CD4-positive, CD25-positive, alpha-beta regulatory T cell (primary cell): ENCODE measurements around the gene EFCAB8. TPM values are rescaled to one million over a fixed set of nuclear protein-coding genes. Genes with fewer than 3 reads are reported as not detected.

ENCODE experiments used
- ATAC-seq, 2 donors: fragments of 150-1000 bp; cut with Tn5 transposase; one replicate each; pipeline ENCODE4 v1.10.0; 2021; ENCODE audit warnings: low read depth in 2 of 2, moderate number of reproducible peaks in 2 of 2, moderate library complexity in 1 of 2
- DNase-seq, 3 donors: peaks; one replicate each; pipeline versions ENCODE4 v3.0.0 to v3.0.0-alpha.2; 2012 to 2022; ENCODE audit warnings: mixed read lengths in 1 of 3
- H3K27ac ChIP-seq: one replicate; pipeline ENCODE4 v1.7.0; 2013; ENCODE audit warnings: mild to moderate bottlenecking, low read length; ENCODE audit not compliant: insufficient read depth, poor library complexity, severe bottlenecking
- H3K27me3 ChIP-seq: one replicate; pipeline ENCODE4 v1.7.0; 2013; ENCODE audit warnings: low read length; ENCODE audit not compliant: control insufficient read depth, insufficient read depth
- H3K36me3 ChIP-seq: one replicate; pipeline ENCODE4 v1.7.0; 2013; ENCODE audit warnings: mild to moderate bottlenecking, low read length, moderate library complexity; ENCODE audit not compliant: control insufficient read depth, insufficient read depth
- H3K4me1 ChIP-seq: 2 replicates; pipeline ENCODE4 v1.7.0; 2013; ENCODE audit warnings: mild to moderate bottlenecking, low read length; ENCODE audit not compliant: insufficient read depth, control insufficient read depth, poor library complexity, severe bottlenecking
- H3K4me3 ChIP-seq: one replicate; pipeline ENCODE4 v1.7.0; 2013; ENCODE audit warnings: low read depth, mild to moderate bottlenecking, low read length, moderate library complexity
- H3K9me3 ChIP-seq, 2 experiments: 1 replicate in 1 of 2; 2 replicates in 1 of 2; pipeline ENCODE4 v1.7.0; 2013; ENCODE audit warnings: low read length in 2 of 2, mild to moderate bottlenecking in 1 of 2, moderate library complexity in 1 of 2; ENCODE audit not compliant: control insufficient read depth in 2 of 2
- H3K27ac Mint-ChIP-seq, 3 donors: one replicate each; pipeline ENCODE4 v1.8.0; 2020 to 2022; ENCODE audit warnings: mild to moderate bottlenecking in 3 of 3, mixed read lengths in 3 of 3, moderate library complexity in 2 of 3
- H3K27me3 Mint-ChIP-seq: one replicate; pipeline ENCODE4 v1.8.0; 2022; ENCODE audit warnings: mild to moderate bottlenecking, mixed read lengths
- H3K36me3 Mint-ChIP-seq: one replicate; pipeline ENCODE4 v1.8.0; 2020; ENCODE audit warnings: mixed read lengths
- H3K4me1 Mint-ChIP-seq, 4 donors: one replicate each; pipeline ENCODE4 v1.8.0; 2020 to 2022; ENCODE audit warnings: mixed read lengths in 4 of 4, mild to moderate bottlenecking in 1 of 4
- H3K4me3 Mint-ChIP-seq, 4 donors: one replicate each; pipeline ENCODE4 v1.8.0; 2020 to 2022; ENCODE audit warnings: mild to moderate bottlenecking in 4 of 4, mixed read lengths in 4 of 4, moderate library complexity in 3 of 4
- H3K9me3 Mint-ChIP-seq, 7 donors: one replicate each; pipeline ENCODE4 v1.8.0; 2020 to 2022; ENCODE audit warnings: mixed read lengths in 7 of 7, mild to moderate bottlenecking in 3 of 7, moderate library complexity in 2 of 7
- polyA plus RNA-seq, 4 donors: library from polyadenylated mRNA; unstranded; fragments of 300-500 nt; fragmentation: Illumina TruSeq; gene quantifications; one replicate each; pipeline ENCODE4 v1.2.3, GENCODE V29; 2021
- total RNA-seq: library from RNA; stranded (reverse); gene quantifications from one replicate; pipeline ENCODE4 v1.2.3, GENCODE V29; 2022

Gene EFCAB8
- total and polyA plus RNA-seq, 5 donors from 2014 or later: 1.2 TPM; not detected in 4

- Mint-ChIP-seq H3K27me3 (no peaks in the 10 kb centered on the region), H3K4me1 (peaks cover 0 to 28% (median 15%) of the 10 kb centered on the region in 4 donors), H3K9me3 (peaks cover 0 to 11% (median 0%) of the 10 kb centered on the region in 7 donors), H3K4me3 (no peak overlapping the region), H3K27ac (peak overlapping the region in 1 of 3 donors; percentile 47), H3K36me3 (peaks cover 5% of the 10 kb centered on the region)
- Histone ChIP-seq H3K4me1 (peaks cover 7% of the 10 kb centered on the region), H3K9me3 (peaks cover 0 to 7% of the 10 kb centered on the region in 2 experiments), H3K4me3 (no peak overlapping the region), H3K27ac (no peak overlapping the region), H3K36me3 (no peaks in the 10 kb centered on the region), H3K27me3 (no peaks in the 10 kb centered on the region)
- ATAC-seq (no peak), DNase-seq (no peak)
Measured at GRCh38 chr20:32980990-32981389, 122.3 kb downstream of the EFCAB8 start.

GRCh38 chr20:32982617-32983458 is 124.1 kb downstream of the EFCAB8 start:
- DNase-seq (no peak), ATAC-seq (no peak)
- Histone ChIP-seq H3K36me3 (no peaks in the 10 kb centered on the region), H3K4me1 (no peaks in the 10 kb centered on the region), H3K27me3 (no peaks in the 10 kb centered on the region), H3K9me3 (no peaks in the 10 kb centered on the region), H3K4me3 (no peak overlapping the region), H3K27ac (no peak overlapping the region)
- Mint-ChIP-seq H3K4me3 (no peak overlapping the region), H3K4me1 (peaks cover 0 to 33% (median 12%) of the 10 kb centered on the region in 4 donors), H3K27ac (no peak overlapping the region), H3K9me3 (no peaks in the 10 kb centered on the region), H3K27me3 (no peaks in the 10 kb centered on the region), H3K36me3 (no peaks in the 10 kb centered on the region)

- Histone ChIP-seq H3K36me3 (no peaks in the 10 kb centered on the region), H3K27ac (no peak overlapping the region), H3K4me1 (no peaks in the 10 kb centered on the region), H3K4me3 (no peak overlapping the region), H3K9me3 (no peaks in the 10 kb centered on the region), H3K27me3 (no peaks in the 10 kb centered on the region)
- no peak overlapping the region for H3K4me3 Mint-ChIP-seq
- no peaks in the 10 kb centered on the region for H3K36me3 Mint-ChIP-seq
- ATAC-seq (no peak), DNase-seq (no peak)
- H3K27ac Mint-ChIP-seq: peak overlapping the region in 1 of 3 donors; percentile 29
- no peaks in the 10 kb centered on the region for H3K9me3 Mint-ChIP-seq
- no peaks in the 10 kb centered on the region for H3K27me3 Mint-ChIP-seq
- peaks cover 0 to 30% (median 12%) of the 10 kb centered on the region in 4 donors for H3K4me1 Mint-ChIP-seq
Measured at GRCh38 chr20:32983459-32984112, 124.9 kb downstream of the EFCAB8 start.

- Histone ChIP-seq H3K9me3 (no peaks in the 10 kb centered on the region), H3K4me3 (no peak overlapping the region), H3K4me1 (no peaks in the 10 kb centered on the region), H3K27me3 (no peaks in the 10 kb centered on the region), H3K36me3 (no peaks in the 10 kb centered on the region), H3K27ac (no peak overlapping the region)
- DNase-seq: no peak
- Mint-ChIP-seq H3K4me1 (peaks cover 0 to 27% (median 12%) of the 10 kb centered on the region in 4 donors), H3K36me3 (no peaks in the 10 kb centered on the region), H3K27ac (peak overlapping the region in 1 of 3 donors; percentile 61), H3K9me3 (no peaks in the 10 kb centered on the region), H3K4me3 (no peak overlapping the region), H3K27me3 (no peaks in the 10 kb centered on the region)
- ATAC-seq: no peak
Measured at GRCh38 chr20:32984196-32984595, 125.5 kb downstream of the EFCAB8 start.

GRCh38 chr20:32984631-32985354 is 126.1 kb downstream of the EFCAB8 start:
- ATAC-seq: no peak
- no peaks in the 10 kb centered on the region for H3K9me3 Mint-ChIP-seq
- H3K27me3 Mint-ChIP-seq: no peaks in the 10 kb centered on the region
- Histone ChIP-seq H3K36me3 (no peaks in the 10 kb centered on the region), H3K4me1 (no peaks in the 10 kb centered on the region), H3K27me3 (no peaks in the 10 kb centered on the region), H3K27ac (no peak overlapping the region), H3K4me3 (no peak overlapping the region), H3K9me3 (no peaks in the 10 kb centered on the region)
- DNase-seq: no peak
- peak overlapping the region in 1 of 3 donors; percentile 61 for H3K27ac Mint-ChIP-seq
- no peak overlapping the region for H3K4me3 Mint-ChIP-seq
- peaks cover 0 to 26% (median 12%) of the 10 kb centered on the region in 4 donors for H3K4me1 Mint-ChIP-seq
- no peaks in the 10 kb centered on the region for H3K36me3 Mint-ChIP-seq

- Mint-ChIP-seq H3K36me3 (no peaks in the 10 kb centered on the region), H3K4me1 (peaks cover 0 to 29% (median 12%) of the 10 kb centered on the region in 4 donors), H3K27me3 (no peaks in the 10 kb centered on the region), H3K4me3 (no peak overlapping the region), H3K9me3 (no peaks in the 10 kb centered on the region), H3K27ac (no peak overlapping the region)
- no peaks in the 10 kb centered on the region for H3K9me3 ChIP-seq
- DNase-seq: no peak
- no peaks in the 10 kb centered on the region for H3K4me1 ChIP-seq
- no peaks in the 10 kb centered on the region for H3K27me3 ChIP-seq
- no peak overlapping the region for H3K27ac ChIP-seq
- ATAC-seq: no peak
- no peaks in the 10 kb centered on the region for H3K36me3 ChIP-seq
- no peak overlapping the region for H3K4me3 ChIP-seq
Measured at GRCh38 chr20:32985596-32985995, 126.9 kb downstream of the EFCAB8 start.

- peak overlapping the region in 2 of 3 donors; percentile 47 to 85 for H3K27ac Mint-ChIP-seq
- no peak overlapping the region for H3K27ac ChIP-seq
- H3K4me3 ChIP-seq: no peak overlapping the region
- H3K9me3 ChIP-seq: no peaks in the 10 kb centered on the region
- no peak for ATAC-seq
- peaks cover 0 to 34% (median 16%) of the 10 kb centered on the region in 4 donors for H3K4me1 Mint-ChIP-seq
- H3K4me3 Mint-ChIP-seq: no peak overlapping the region
- H3K27me3 Mint-ChIP-seq: no peaks in the 10 kb centered on the region
- no peaks in the 10 kb centered on the region for H3K36me3 Mint-ChIP-seq
- H3K36me3 ChIP-seq: no peaks in the 10 kb centered on the region
- no peak for DNase-seq
- H3K4me1 ChIP-seq: peaks cover 5% of the 10 kb centered on the region
- no peaks in the 10 kb centered on the region for H3K9me3 Mint-ChIP-seq
- H3K27me3 ChIP-seq: no peaks in the 10 kb centered on the region
Measured at GRCh38 chr20:32986331-32986966, 127.7 kb downstream of the EFCAB8 start.
